ENCODE results near the gene NR2E1.
A peak's percentile ranks its signal among the peaks of the same experiment; 100 is the strongest.

NR2E1 gene

GRCh38 chr6:108211671-108212070, 45.8 kb downstream of the NR2E1 start:
- WGBS = 100% methylated on average over 2 of the region's 2 CpGs

GRCh38 chr6:108222064-108222463, 56.2 kb downstream of the NR2E1 start:
- no peak overlapping the region for H2BK12ac ChIP-seq (ENCODE audit: low read length in 2 of 2)
- H3K23ac ChIP-seq (ENCODE audit: low read length in 2 of 2) = no peak overlapping the region
- H2BK15ac ChIP-seq (ENCODE audit: low read depth, poor library complexity, severe bottlenecking) = no peak overlapping the region
- no peak for DNase-seq
- H3K9me3 ChIP-seq (ENCODE audit: control insufficient read depth, low read length) = peaks cover 5% of the 10 kb centered on the region
- H2BK120ac ChIP-seq (ENCODE audit: low read depth, low read length) = no peak overlapping the region
- no peak overlapping the region for H2AFZ ChIP-seq (ENCODE audit: low read depth, low read length)
- H3K36me3 ChIP-seq (ENCODE audit: control insufficient read depth in 1 of 2, insufficient read depth in 2 of 2, low read depth in 1 of 2, low read length in 2 of 2) = peaks cover 7 to 54% of the 10 kb centered on the region in 2 experiments
- no peak overlapping the region for H4K91ac ChIP-seq (ENCODE audit: low read length)
- no peak overlapping the region for H3K18ac ChIP-seq (ENCODE audit: low read depth in 1 of 2, low read length in 2 of 2)
- 100% methylated on average over 2 of the region's 2 CpGs for WGBS
- no peak overlapping the region for H3K4ac ChIP-seq (ENCODE audit: low read depth in 1 of 2, low read length in 2 of 2)
- no peak overlapping the region for H3K14ac ChIP-seq (ENCODE audit: low read length in 2 of 2)
- H3K9ac ChIP-seq (ENCODE audit: low read length) = no peak overlapping the region
- no peaks in the 10 kb centered on the region for H3K4me1 ChIP-seq (ENCODE audit: control insufficient read depth, insufficient read depth, low read depth, low read length)
- H3K79me1 ChIP-seq (replicated peaks; ENCODE audit: low read length, poor library complexity, severe bottlenecking) = peaks cover 22% of the 10 kb centered on the region
- no peak overlapping the region for H4K8ac ChIP-seq (ENCODE audit: low read length)
- no peak overlapping the region for H3K4me3 ChIP-seq (ENCODE audit: insufficient read depth in 1 of 2, low read depth in 1 of 2, low read length in 2 of 2)
- H2AK5ac ChIP-seq (ENCODE audit: low read length, severe bottlenecking) = no peak overlapping the region
- H3K27ac ChIP-seq (ENCODE audit: low read length, poor library complexity, severe bottlenecking) = no peak overlapping the region
- H3K4me2 ChIP-seq (ENCODE audit: low read length, poor library complexity, severe bottlenecking) = no peak overlapping the region
- no peak overlapping the region for H2BK5ac ChIP-seq (ENCODE audit: low read depth, low read length, poor library complexity, severe bottlenecking)
- H3K27me3 ChIP-seq (ENCODE audit: control insufficient read depth in 1 of 2, insufficient read depth in 1 of 2, low read length in 2 of 2) = no peaks in the 10 kb centered on the region

More at GRCh38 chr6:108211671-108212070, 45.8 kb downstream of the NR2E1 start:
- Histone ChIP-seq H2BK120ac (ENCODE audit: low read depth, low read length) (no peak overlapping the region), H3K4me1 (ENCODE audit: control insufficient read depth, insufficient read depth, low read depth, low read length) (no peaks in the 10 kb centered on the region), H3K79me1 (replicated peaks; ENCODE audit: low read length, poor library complexity, severe bottlenecking) (peaks cover 16% of the 10 kb centered on the region), H3K14ac (ENCODE audit: low read length in 2 of 2) (no peak overlapping the region), H3K4ac (ENCODE audit: low read depth in 1 of 2, low read length in 2 of 2) (no peak overlapping the region), H4K91ac (ENCODE audit: low read length) (no peak overlapping the region), H2BK15ac (ENCODE audit: low read depth, poor library complexity, severe bottlenecking) (no peak overlapping the region), H3K27me3 (ENCODE audit: control insufficient read depth in 1 of 2, insufficient read depth in 1 of 2, low read length in 2 of 2) (no peaks in the 10 kb centered on the region), H4K8ac (ENCODE audit: low read length) (no peak overlapping the region), H2AFZ (ENCODE audit: low read depth, low read length) (no peak overlapping the region), H3K27ac (ENCODE audit: low read length, poor library complexity, severe bottlenecking) (no peak overlapping the region), H3K23ac (ENCODE audit: low read length in 2 of 2) (no peak overlapping the region), H3K36me3 (ENCODE audit: control insufficient read depth in 1 of 2, insufficient read depth in 2 of 2, low read depth in 1 of 2, low read length in 2 of 2) (peaks cover 9 to 62% of the 10 kb centered on the region in 2 experiments), H3K9ac (ENCODE audit: low read length) (no peak overlapping the region), H3K18ac (ENCODE audit: low read depth in 1 of 2, low read length in 2 of 2) (no peak overlapping the region), H2AK5ac (ENCODE audit: low read length, severe bottlenecking) (no peak overlapping the region), H3K9me3 (ENCODE audit: control insufficient read depth, low read length) (no peaks in the 10 kb centered on the region), H2BK12ac (ENCODE audit: low read length in 2 of 2) (no peak overlapping the region), H2BK5ac (ENCODE audit: low read depth, low read length, poor library complexity, severe bottlenecking) (no peak overlapping the region), H3K4me2 (ENCODE audit: low read length, poor library complexity, severe bottlenecking) (no peak overlapping the region), H3K4me3 (ENCODE audit: insufficient read depth in 1 of 2, low read depth in 1 of 2, low read length in 2 of 2) (no peak overlapping the region)
- DNase-seq = no peak

- peak; percentile 19 for DNase-seq
- WGBS = 43% methylated on average over 1 of the region's 1 CpG
- H2BK120ac ChIP-seq (ENCODE audit: low read depth, low read length) = no peak overlapping the region
- no peak overlapping the region for H3K23ac ChIP-seq (ENCODE audit: low read length in 2 of 2)
- no peak overlapping the region for H2AK5ac ChIP-seq (ENCODE audit: low read length, severe bottlenecking)
- no peak overlapping the region for H3K14ac ChIP-seq (ENCODE audit: low read length in 2 of 2)
- no peak overlapping the region for H3K27ac ChIP-seq (ENCODE audit: low read length, poor library complexity, severe bottlenecking)
- H3K27me3 ChIP-seq (ENCODE audit: control insufficient read depth in 1 of 2, insufficient read depth in 1 of 2, low read length in 2 of 2) = no peaks in the 10 kb centered on the region
- H3K79me1 ChIP-seq (replicated peaks; ENCODE audit: low read length, poor library complexity, severe bottlenecking) = peaks cover 22% of the 10 kb centered on the region
- no peak overlapping the region for H3K4ac ChIP-seq (ENCODE audit: low read depth in 1 of 2, low read length in 2 of 2)
- no peak overlapping the region for H2AFZ ChIP-seq (ENCODE audit: low read depth, low read length)
- H3K36me3 ChIP-seq (ENCODE audit: control insufficient read depth in 1 of 2, insufficient read depth in 2 of 2, low read depth in 1 of 2, low read length in 2 of 2) = peaks cover 7 to 50% of the 10 kb centered on the region in 2 experiments
- no peak overlapping the region for H2BK5ac ChIP-seq (ENCODE audit: low read depth, low read length, poor library complexity, severe bottlenecking)
- no peak overlapping the region for H2BK12ac ChIP-seq (ENCODE audit: low read length in 2 of 2)
- H3K9me3 ChIP-seq (ENCODE audit: control insufficient read depth, low read length) = peaks cover 5% of the 10 kb centered on the region
- H2BK15ac ChIP-seq (ENCODE audit: low read depth, poor library complexity, severe bottlenecking) = no peak overlapping the region
- no peak overlapping the region for H3K4me3 ChIP-seq (ENCODE audit: insufficient read depth in 1 of 2, low read depth in 1 of 2, low read length in 2 of 2)
- H3K4me2 ChIP-seq (ENCODE audit: low read length, poor library complexity, severe bottlenecking) = no peak overlapping the region
- no peak overlapping the region for H3K9ac ChIP-seq (ENCODE audit: low read length)
- H4K91ac ChIP-seq (ENCODE audit: low read length) = no peak overlapping the region
- no peak overlapping the region for H3K18ac ChIP-seq (ENCODE audit: low read depth in 1 of 2, low read length in 2 of 2)
- no peak overlapping the region for H4K8ac ChIP-seq (ENCODE audit: low read length)
- H3K4me1 ChIP-seq (ENCODE audit: control insufficient read depth, insufficient read depth, low read depth, low read length) = no peaks in the 10 kb centered on the region
Measured at GRCh38 chr6:108222504-108222903, 56.7 kb downstream of the NR2E1 start.

- H3K27ac ChIP-seq (ENCODE audit: low read length, poor library complexity, severe bottlenecking) = no peak overlapping the region
- no peaks in the 10 kb centered on the region for H3K27me3 ChIP-seq (ENCODE audit: control insufficient read depth in 1 of 2, insufficient read depth in 1 of 2, low read length in 2 of 2)
- H3K18ac ChIP-seq (ENCODE audit: low read depth in 1 of 2, low read length in 2 of 2) = no peak overlapping the region
- no peak for DNase-seq
- 100% methylated on average over 2 of the region's 3 CpGs for WGBS
- H3K36me3 ChIP-seq (ENCODE audit: control insufficient read depth in 1 of 2, insufficient read depth in 2 of 2, low read depth in 1 of 2, low read length in 2 of 2) = peaks cover 0 to 3% of the 10 kb centered on the region in 2 experiments
- H4K91ac ChIP-seq (ENCODE audit: low read length) = no peak overlapping the region
- no peak overlapping the region for H2BK5ac ChIP-seq (ENCODE audit: low read depth, low read length, poor library complexity, severe bottlenecking)
- no peak overlapping the region for H3K4me2 ChIP-seq (ENCODE audit: low read length, poor library complexity, severe bottlenecking)
- no peak overlapping the region for H4K8ac ChIP-seq (ENCODE audit: low read length)
- no peak overlapping the region for H3K14ac ChIP-seq (ENCODE audit: low read length in 2 of 2)
- no peak overlapping the region for H3K9ac ChIP-seq (ENCODE audit: low read length)
- no peak overlapping the region for H2BK12ac ChIP-seq (ENCODE audit: low read length in 2 of 2)
- no peak overlapping the region for H2AFZ ChIP-seq (ENCODE audit: low read depth, low read length)
- no peak overlapping the region for H3K23ac ChIP-seq (ENCODE audit: low read length in 2 of 2)
- no peak overlapping the region for H3K4me3 ChIP-seq (ENCODE audit: insufficient read depth in 1 of 2, low read depth in 1 of 2, low read length in 2 of 2)
- H3K4ac ChIP-seq (ENCODE audit: low read depth in 1 of 2, low read length in 2 of 2) = no peak overlapping the region
- H2BK120ac ChIP-seq (ENCODE audit: low read depth, low read length) = no peak overlapping the region
- no peaks in the 10 kb centered on the region for H3K9me3 ChIP-seq (ENCODE audit: control insufficient read depth, low read length)
- peaks cover 21% of the 10 kb centered on the region for H3K79me1 ChIP-seq (replicated peaks; ENCODE audit: low read length, poor library complexity, severe bottlenecking)
- H3K4me1 ChIP-seq (ENCODE audit: control insufficient read depth, insufficient read depth, low read depth, low read length) = no peaks in the 10 kb centered on the region
- H2AK5ac ChIP-seq (ENCODE audit: low read length, severe bottlenecking) = no peak overlapping the region
- H2BK15ac ChIP-seq (ENCODE audit: low read depth, poor library complexity, severe bottlenecking) = no peak overlapping the region
Measured at GRCh38 chr6:108227290-108227689, 61.5 kb downstream of the NR2E1 start.

All from mesenchymal stem cell (in vitro differentiated cells and primary cell).